Measurements from ENCODE around the gene TEX35. TPM values are rescaled to one million over a fixed set of nuclear protein-coding genes. Genes with fewer than 3 reads are reported as not detected.

The TEX35 gene
- total RNA-seq, 4 donors from 2014 or later = not detected

- H3K27me3 ChIP-seq = no peaks in the 10 kb centered on the region
- H3K4me3 ChIP-seq = peak overlapping the region; percentile 62 to 98 (median 71)
- 0 to 5% methylated on average over 2 to 33 of the region's 33 CpGs for WGBS, 2 donors (ENCODE audit: low coverage in 1 of 2)
- H3K36me3 ChIP-seq = no peaks in the 10 kb centered on the region
- H3K4me1 ChIP-seq = peaks cover 15 to 42% (median 26%) of the 10 kb centered on the region in 4 donors
- intact Hi-C loops (cut with DNase I; ENCODE audit: low total_unique reads) = loop anchor here (2.0 kb wide), 1 partner anchor 211 kb away; no protein-coding TSS in a partner anchor
- no peaks in the 10 kb centered on the region for H3K9me3 ChIP-seq
- in situ Hi-C loops (cut with MboI; ENCODE audit: low pct_ligation_motif_present in 1 of 4, low pct_unique_long_range_greater_than_20kb in 1 of 4, low sequenced_read_pairs in 3 of 4) = loop anchor here (10.0 to 25.0 kb wide), 4 partner anchors 193 to 820 kb away; partner anchors contain the start of gene AXDND1 (in 3 of the 4)
- peak; percentile 83 for DNase-seq
- H3K27ac ChIP-seq = peak overlapping the region; percentile 89 to 96 (median 92)
- peak in 2 of 3 donors; percentile 41 to 54 for TF ChIP-seq POLR2AphosphoS5 (IDR thresholded peaks at IDR 0.05)
- peak; percentile 68 for TF ChIP-seq POLR2A (IDR thresholded peaks at IDR 0.05)
- no peak for TF ChIP-seq EP300 (IDR thresholded peaks at IDR 0.05; ENCODE audit: low read depth)
These were observed 29.1 kb downstream of the TEX35 start for GRCh38 chr1:178541829-178542553.

- intact Hi-C loops (cut with DNase I; ENCODE audit: low total_unique reads) = loop anchor here (2.0 kb wide), 1 partner anchor 210 kb away; no protein-coding TSS in a partner anchor
- WGBS, 2 donors (ENCODE audit: low coverage in 1 of 2) = 2% methylated on average over 66 of the region's 66 CpGs; no CpG with 5 or more reads in 1 of the 2 donors
- Histone ChIP-seq H3K27me3 (no peaks in the 10 kb centered on the region), H3K4me3 (peak overlapping the region; percentile 62 to 98 (median 71)), H3K27ac (peak overlapping the region; percentile 89 to 96 (median 92)), H3K36me3 (no peaks in the 10 kb centered on the region), H3K4me1 (peaks cover 15 to 35% (median 21%) of the 10 kb centered on the region in 4 donors), H3K9me3 (no peaks in the 10 kb centered on the region)
- in situ Hi-C loops (cut with MboI; ENCODE audit: low pct_ligation_motif_present in 1 of 4, low pct_unique_long_range_greater_than_20kb in 1 of 4, low sequenced_read_pairs in 3 of 4) = loop anchor here (10.0 to 25.0 kb wide), 4 partner anchors 192 to 820 kb away; partner anchors contain the start of gene AXDND1 (in 3 of the 4)
- TF ChIP-seq EP300 (IDR thresholded peaks at IDR 0.05; ENCODE audit: low read depth) = no peak
- TF ChIP-seq POLR2AphosphoS5 (IDR thresholded peaks at IDR 0.05) = peak in 1 of 3 donors; percentile 1
- TF ChIP-seq POLR2A (IDR thresholded peaks at IDR 0.05) = peak; percentile 11
- TF ChIP-seq, protein P1, sequence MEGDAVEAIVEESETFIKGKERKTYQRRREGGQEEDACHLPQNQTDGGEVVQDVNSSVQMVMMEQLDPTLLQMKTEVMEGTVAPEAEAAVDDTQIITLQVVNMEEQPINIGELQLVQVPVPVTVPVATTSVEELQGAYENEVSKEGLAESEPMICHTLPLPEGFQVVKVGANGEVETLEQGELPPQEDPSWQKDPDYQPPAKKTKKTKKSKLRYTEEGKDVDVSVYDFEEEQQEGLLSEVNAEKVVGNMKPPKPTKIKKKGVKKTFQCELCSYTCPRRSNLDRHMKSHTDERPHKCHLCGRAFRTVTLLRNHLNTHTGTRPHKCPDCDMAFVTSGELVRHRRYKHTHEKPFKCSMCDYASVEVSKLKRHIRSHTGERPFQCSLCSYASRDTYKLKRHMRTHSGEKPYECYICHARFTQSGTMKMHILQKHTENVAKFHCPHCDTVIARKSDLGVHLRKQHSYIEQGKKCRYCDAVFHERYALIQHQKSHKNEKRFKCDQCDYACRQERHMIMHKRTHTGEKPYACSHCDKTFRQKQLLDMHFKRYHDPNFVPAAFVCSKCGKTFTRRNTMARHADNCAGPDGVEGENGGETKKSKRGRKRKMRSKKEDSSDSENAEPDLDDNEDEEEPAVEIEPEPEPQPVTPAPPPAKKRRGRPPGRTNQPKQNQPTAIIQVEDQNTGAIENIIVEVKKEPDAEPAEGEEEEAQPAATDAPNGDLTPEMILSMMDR (IDR thresholded peaks at IDR 0.05) = peak; percentile 99 to 100 (median 100)
- peak; percentile 94 for DNase-seq
These were observed 29.8 kb downstream of the TEX35 start for GRCh38 chr1:178542554-178543289.

DNA sequence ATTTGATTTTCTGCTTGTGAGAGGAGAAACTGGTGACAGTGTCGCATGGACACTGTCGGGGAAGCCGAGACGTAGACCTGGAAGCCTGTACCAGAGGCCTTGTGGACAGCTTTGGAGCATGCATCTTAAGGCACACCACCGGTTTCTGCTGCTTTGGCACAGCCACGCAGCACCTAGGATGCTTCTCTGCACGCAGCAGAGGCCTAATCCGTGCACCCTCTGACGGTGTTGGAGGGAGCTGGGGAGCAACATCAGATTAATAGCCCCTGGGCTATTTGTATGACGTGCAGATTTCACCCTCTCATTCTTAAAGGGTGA is 30.3 kb downstream of the TEX35 start:
- in situ Hi-C loops (cut with MboI; ENCODE audit: low pct_ligation_motif_present in 1 of 4, low pct_unique_long_range_greater_than_20kb in 1 of 4, low sequenced_read_pairs in 3 of 4) (loop anchor here (10.0 to 25.0 kb wide), 4 partner anchors 192 to 819 kb away; partner anchors contain the start of gene AXDND1 (in 3 of the 4)), intact Hi-C loops (cut with DNase I; ENCODE audit: low total_unique reads) (loop anchor here (2.0 kb wide), 1 partner anchor 210 kb away; no protein-coding TSS in a partner anchor)
- Histone ChIP-seq H3K36me3 (no peaks in the 10 kb centered on the region), H3K4me1 (peaks cover 15 to 29% (median 18%) of the 10 kb centered on the region in 4 donors), H3K9me3 (no peaks in the 10 kb centered on the region), H3K4me3 (peak overlapping the region; percentile 62 to 98 (median 71)), H3K27ac (peak overlapping the region; percentile 89 to 96 (median 92)), H3K27me3 (no peaks in the 10 kb centered on the region)
- 12% methylated on average over 10 of the region's 10 CpGs; no CpG with 5 or more reads in 1 of the 2 donors for WGBS, 2 donors (ENCODE audit: low coverage in 1 of 2)
- DNase-seq = no peak
- TF ChIP-seq EP300 (IDR thresholded peaks at IDR 0.05; ENCODE audit: low read depth) (no peak), POLR2A (IDR thresholded peaks at IDR 0.05) (no peak)
- TF ChIP-seq, protein P1 (IDR thresholded peaks at IDR 0.05) = peak in 1 of 5 experiments; percentile 19

DNA sequence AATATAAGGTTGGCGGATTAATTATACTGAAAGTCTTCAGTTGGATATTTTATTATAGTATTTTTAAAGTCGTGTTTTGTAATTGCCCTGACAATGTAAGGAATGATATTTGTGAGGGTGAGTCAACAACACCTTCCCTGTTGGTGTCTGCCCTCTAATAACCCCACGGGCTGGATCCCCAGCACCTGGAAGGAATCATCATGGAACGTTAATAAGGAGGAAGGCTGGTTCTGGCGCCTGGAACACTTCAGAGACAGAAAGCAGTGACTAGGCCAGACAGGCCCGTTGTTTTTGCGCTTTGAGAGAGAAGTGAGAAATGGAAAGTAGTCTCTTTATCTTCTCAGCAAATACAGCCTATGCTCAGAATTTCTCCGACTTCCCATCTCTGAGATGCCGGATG is 31.6 kb downstream of the TEX35 start:
- Histone ChIP-seq H3K4me3 (no peak overlapping the region), H3K27ac (peak overlapping the region; percentile 44 to 96 (median 92)), H3K36me3 (no peaks in the 10 kb centered on the region), H3K4me1 (peaks cover 15 to 29% (median 18%) of the 10 kb centered on the region in 4 donors), H3K27me3 (no peaks in the 10 kb centered on the region), H3K9me3 (no peaks in the 10 kb centered on the region)
- intact Hi-C loops (cut with DNase I; ENCODE audit: low total_unique reads) = no loop called here
- TF ChIP-seq, protein P1 (IDR thresholded peaks at IDR 0.05) = no peak
- no peak for TF ChIP-seq EP300 (IDR thresholded peaks at IDR 0.05; ENCODE audit: low read depth)
- TF ChIP-seq POLR2AphosphoS5 (IDR thresholded peaks at IDR 0.05) = no peak
- TF ChIP-seq POLR2A (IDR thresholded peaks at IDR 0.05) = no peak
- in situ Hi-C loops (cut with MboI; ENCODE audit: low pct_ligation_motif_present in 1 of 4, low pct_unique_long_range_greater_than_20kb in 1 of 4, low sequenced_read_pairs in 3 of 4) = loop anchor here (10.0 to 25.0 kb wide), 4 partner anchors 190 to 818 kb away; partner anchors contain the start of gene AXDND1 (in 3 of the 4)
- no peak for DNase-seq
- WGBS, 2 donors (ENCODE audit: low coverage in 1 of 2) = 47 to 65% methylated on average over 5 to 9 of the region's 9 CpGs

Measured in transverse colon (tissue), 4 donors.